GM12874 (cell line): ENCODE data around the gene SDR42E1.
A peak's percentile ranks its signal among the peaks of the same experiment; 100 is the strongest.

Source experiments
- CTCF ChIP-seq: IDR thresholded peaks from 2 replicates; pipeline ENCODE4 v1.5.1; 2011; ENCODE audit warnings: low read depth, mild to moderate bottlenecking, control low read depth, low read length, moderate library complexity; ENCODE audit not compliant: insufficient read depth

The SDR42E1 gene

GRCh38 chr16:82037251-82037650, 26.0 kb upstream of the SDR42E1 start:
- TF ChIP-seq CTCF, result no peak

GRCh38 chr16:82034981-82035612, 23.8 kb upstream of the SDR42E1 start, which contains the start of gene HSD17B2:
Gene HSD17B2, plus strand, starts transcription at chr16:82035253. Its CDS starts 172 bp downstream, at chr16:82035425.
- TF ChIP-seq CTCF, result no peak

GRCh38 chr16:82033683-82034300, 22.5 kb upstream of the SDR42E1 start:
- TF ChIP-seq CTCF, result no peak

GRCh38 chr16:82033006-82033405, 21.7 kb upstream of the SDR42E1 start:
- TF ChIP-seq CTCF, result no peak

GRCh38 chr16:82031116-82032084, 20.1 kb upstream of the SDR42E1 start:
- TF ChIP-seq CTCF, result peak; percentile 28; the same call in 1 of the 2 replicates

GRCh38 chr16:82027629-82028064, 16.4 kb upstream of the SDR42E1 start:
- no peak for TF ChIP-seq CTCF

- no peak for TF ChIP-seq CTCF
Measured at GRCh38 chr16:82024883-82025282, 13.6 kb upstream of the SDR42E1 start.
